Activated effector memory CD4-positive, alpha-beta T cell treated with Interleukin-2 at 50 U/mL for 16 hours (primary cell): ENCODE data around the gene TTC27.

Experiments
- DNase-seq: peaks from one replicate; pipeline ENCODE4 v3.0.0-alpha.2; 2020

TTC27 gene

GRCh38 chr2:32758232-32758631 lies 130.4 kb downstream of the TTC27 start:
- no peak for DNase-seq

GRCh38 chr2:32760628-32761027 lies 132.8 kb downstream of the TTC27 start:
- no peak for DNase-seq

- no peak for DNase-seq
These were observed 140.7 kb downstream of the TTC27 start for GRCh38 chr2:32768387-32769174.

DNA sequence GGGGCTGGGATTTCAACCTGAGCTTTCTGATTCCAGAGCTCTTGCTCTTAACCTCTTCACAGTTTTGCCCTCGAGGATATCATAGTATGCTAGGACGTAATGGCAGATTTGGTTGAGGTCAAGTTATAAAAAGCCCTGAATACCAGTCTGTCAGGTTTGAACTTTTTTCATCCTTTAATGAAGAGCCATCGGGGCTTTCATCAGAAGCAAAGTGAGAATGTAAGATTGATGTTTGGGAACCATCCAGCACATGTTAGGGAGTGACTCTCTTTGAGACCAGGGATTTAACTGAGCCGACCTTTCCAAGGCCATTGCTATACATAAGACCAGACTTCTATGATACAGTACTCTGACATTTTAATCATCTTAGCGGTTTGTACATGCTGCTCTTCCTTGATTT lies 142.5 kb downstream of the TTC27 start:
- DNase-seq = no peak

GRCh38 chr2:32772638-32773447 lies 145.0 kb downstream of the TTC27 start:
- no peak for DNase-seq

DNA sequence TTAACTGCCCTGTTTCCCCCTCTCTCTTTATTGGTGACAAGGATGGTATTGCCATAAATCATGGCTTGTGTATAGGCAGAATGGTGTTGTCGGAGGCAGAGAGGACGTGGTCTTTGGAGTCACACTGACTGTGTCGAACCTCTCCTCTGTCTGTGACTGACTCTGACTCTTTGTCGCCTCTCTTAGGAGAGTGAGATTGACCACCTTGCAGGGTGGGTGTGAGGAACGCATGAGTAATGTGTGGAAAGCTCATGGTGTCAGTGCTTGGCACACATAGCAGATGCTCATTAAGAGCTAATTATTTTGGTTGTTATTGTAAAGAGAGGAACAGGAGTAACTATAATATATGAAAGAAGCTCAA lies 145.6 kb downstream of the TTC27 start:
- DNase-seq = no peak

DNA sequence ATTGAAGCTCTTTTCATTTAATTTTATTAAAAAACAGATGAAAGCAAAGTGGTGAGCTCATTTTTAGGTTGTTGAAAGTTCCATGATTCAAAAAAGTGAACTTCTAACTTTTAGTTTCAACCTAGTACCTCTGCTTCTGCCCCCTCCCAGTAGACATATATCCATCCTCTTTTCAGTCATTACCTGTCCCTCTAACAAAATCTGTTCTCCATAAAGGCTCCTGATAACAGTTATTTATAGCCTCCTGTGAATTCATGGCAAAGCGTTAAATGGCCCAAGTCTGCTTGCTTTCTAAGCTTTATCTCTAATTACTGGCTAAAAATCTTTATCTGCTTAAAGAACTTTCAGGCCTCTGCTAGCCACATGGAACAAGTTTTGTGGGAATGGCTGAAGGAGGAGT lies 148.1 kb downstream of the TTC27 start:
- no peak for DNase-seq

GRCh38 chr2:32777714-32778113 lies 149.9 kb downstream of the TTC27 start:
- DNase-seq = no peak

DNA sequence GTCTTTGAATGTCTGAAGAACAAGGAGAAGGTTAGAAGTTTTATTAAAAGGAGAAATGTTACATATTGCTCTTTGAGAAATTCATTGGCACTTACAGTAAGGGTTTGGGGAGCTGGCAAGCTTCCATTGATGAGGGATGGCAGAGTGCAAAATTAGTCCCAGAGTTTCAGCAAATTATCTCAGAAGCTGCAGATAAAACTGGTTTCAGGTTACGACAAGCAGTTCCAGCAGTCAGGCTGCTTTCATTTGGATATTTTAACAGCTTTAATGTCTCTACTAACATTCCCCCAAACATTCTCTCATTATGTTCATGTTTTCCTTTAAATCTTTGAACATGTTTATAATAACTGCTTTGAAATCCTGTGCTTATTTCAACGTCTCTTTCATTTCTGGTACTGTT lies 153.1 kb downstream of the TTC27 start:
- no peak for DNase-seq

GRCh38 chr2:32783469-32783868 lies 155.6 kb downstream of the TTC27 start:
- no peak for DNase-seq

GRCh38 chr2:32783933-32784332 lies 156.1 kb downstream of the TTC27 start:
- no peak for DNase-seq

DNA sequence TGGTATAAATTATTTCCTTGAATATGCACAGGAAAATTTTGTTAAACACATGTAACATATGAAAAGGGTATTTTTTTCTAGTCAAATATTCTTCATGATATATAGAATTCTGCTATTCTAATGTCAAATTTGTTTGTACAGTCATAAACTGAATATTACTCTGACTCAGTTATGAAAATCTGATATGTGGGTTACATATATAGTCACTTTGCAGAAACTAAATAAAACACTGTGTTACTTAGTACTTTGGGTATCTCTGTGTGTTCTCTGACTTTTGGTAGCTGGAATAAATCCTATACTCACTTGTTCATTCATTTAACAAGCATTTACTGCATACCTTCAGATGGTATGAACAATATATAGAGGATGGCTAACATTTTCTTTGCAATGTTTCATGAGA lies 159.4 kb downstream of the TTC27 start:
- DNase-seq = no peak

- no peak for DNase-seq
These were observed 160.3 kb downstream of the TTC27 start for GRCh38 chr2:32788114-32788513.

DNA sequence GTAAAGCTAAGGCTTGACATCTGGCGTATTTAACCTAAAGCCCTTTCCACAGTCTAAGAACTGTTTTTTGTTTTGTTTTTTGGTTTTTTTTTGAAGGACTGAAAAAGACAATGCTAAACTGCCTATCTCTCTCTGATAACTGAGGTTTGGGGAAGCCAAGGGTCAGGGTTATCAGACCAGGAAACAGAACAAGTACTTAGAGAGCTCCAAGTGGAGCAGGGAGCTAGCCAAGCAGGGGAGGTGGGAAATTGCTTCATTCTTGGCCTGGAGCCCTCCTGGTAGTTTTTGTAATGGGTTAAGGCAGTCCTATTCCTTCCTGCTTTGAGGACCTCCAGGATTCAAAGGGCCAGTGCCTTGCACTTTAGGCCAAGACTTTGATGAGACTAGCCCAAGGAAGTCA lies 164.6 kb downstream of the TTC27 start:
- DNase-seq = no peak

DNA sequence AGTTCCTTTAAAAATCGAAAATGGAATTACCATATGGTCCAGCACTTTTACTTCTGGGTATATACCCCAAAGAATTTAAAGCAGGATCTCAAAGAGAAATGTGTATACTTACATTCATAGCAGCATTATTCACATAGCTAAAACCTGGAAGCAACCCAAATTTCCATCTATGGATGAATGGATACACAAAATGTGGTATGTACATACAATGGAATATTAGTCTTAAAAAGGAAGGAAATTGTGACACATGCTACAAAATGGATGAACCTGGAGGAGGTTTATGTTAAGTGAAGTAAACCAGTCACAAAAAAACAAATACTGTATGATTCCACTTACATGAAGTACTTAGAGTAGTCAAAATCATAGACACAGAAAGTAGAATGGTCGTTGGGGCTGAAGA lies 171.0 kb downstream of the TTC27 start:
- no peak for DNase-seq

DNA sequence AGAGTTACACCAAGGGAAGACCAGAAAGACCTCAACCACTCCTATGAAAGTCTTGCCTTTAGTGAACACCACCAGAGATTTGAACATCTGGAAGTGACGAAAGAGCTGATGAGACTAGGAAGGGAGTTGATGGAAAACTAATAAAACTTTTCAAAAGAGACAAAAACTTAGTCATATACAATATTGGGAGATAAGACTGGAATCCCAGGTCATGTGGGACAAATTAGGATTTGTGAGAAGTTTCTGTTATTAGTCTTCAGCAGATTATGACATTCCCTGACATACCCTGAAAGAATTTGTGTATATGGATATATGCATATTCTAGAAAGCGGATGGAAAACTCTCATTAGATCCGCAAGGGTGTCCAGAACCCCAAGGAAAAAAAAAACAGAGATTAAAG lies 173.9 kb downstream of the TTC27 start:
- DNase-seq = no peak

DNA sequence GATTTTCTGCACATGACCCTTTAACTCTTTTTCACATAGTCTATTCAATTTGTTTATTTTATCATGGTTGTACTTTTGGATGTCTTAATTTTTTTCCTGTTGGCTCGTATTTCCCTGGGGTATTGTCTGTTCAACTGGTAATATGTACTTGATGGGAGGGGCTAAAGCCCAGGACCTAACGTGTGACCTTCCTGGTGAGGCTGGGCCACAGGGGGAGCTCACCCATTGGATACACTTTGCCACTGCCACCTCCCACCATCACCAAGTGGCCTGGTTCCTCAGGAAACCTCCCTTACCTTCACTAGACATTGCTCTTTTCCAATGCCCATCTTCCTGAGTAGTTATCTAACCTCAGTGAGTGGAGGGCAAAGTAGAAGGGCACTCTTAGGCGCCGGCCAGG lies 175.0 kb downstream of the TTC27 start:
- no peak for DNase-seq

GRCh38 chr2:32804205-32804604 lies 176.4 kb downstream of the TTC27 start:
- no peak for DNase-seq

- no peak for DNase-seq
These were observed 177.6 kb downstream of the TTC27 start for GRCh38 chr2:32805104-32806095.

GRCh38 chr2:32806857-32807256 lies 179.0 kb downstream of the TTC27 start:
- no peak for DNase-seq

DNA sequence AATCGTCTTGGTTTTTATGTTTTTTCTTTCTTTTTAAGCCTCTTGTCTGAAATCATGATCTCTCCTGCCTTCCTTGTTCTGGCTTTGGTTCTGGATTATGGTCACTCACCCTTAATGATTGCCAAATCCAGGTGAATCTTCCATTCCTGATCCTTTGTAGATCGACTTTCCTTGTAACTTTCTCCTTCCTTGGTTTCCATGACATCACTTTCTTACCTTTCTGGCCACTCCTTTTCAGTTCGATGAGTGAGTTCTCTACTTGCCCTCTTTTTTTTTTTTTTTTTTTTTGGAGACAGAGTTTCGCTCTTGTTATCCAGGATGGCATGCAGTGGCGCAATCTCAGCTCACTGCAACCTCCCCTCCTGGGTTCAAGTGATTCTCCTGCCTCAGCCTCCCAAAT lies 179.8 kb downstream of the TTC27 start:
- no peak for DNase-seq

DNA sequence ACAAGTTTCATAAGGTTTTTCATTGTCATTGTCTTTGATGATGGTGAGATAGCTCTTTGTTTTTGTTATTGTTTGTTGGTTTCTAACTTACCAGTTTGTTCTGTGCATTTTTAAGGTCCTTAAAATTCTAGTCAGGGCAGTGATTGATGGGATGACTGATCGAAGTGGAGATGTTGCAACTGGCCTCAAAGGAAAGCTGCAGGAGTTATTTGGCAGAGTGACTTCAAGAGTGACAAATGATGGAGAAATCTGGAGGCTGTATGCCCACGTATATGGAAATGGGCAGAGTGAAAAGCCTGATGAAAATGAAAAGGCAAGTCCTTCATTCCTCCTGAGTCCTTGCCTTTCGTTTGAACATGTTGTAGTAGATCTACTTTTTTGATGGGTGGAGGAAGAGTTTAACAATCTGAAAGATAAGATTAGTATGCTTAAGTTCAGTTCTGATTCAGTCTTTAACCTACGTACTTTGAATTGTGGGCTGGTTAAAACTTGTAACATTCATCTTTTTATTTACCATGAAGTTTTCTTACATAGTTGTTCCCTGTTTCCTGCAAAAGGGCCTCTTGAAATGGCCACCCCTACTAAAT lies 183.2 kb downstream of the TTC27 start:
- no peak for DNase-seq

- DNase-seq = no peak
These were observed 183.8 kb downstream of the TTC27 start for GRCh38 chr2:32811696-32812095.
